CD4-positive, alpha-beta T cell (primary cell): ENCODE measurements around the gene RNU6-1. TPM values are rescaled to one million over a fixed set of nuclear protein-coding genes. Genes with fewer than 3 reads are reported as not detected.

Experiments
- ATAC-seq: fragments of 200-7000 bp; cut with Tn5 transposase; one replicate; pipeline ENCODE4 v1.10.0; 2022; ENCODE audit warnings: mild to moderate bottlenecking; ENCODE audit not compliant: poor library complexity
- CTCF ChIA-PET: fragments of 350-600 bp; sonication (Branson Sonifier 250); formaldehyde crosslinking; loops from one replicate; lab custom pipeline; 2021; ENCODE audit warnings: antibody characterized with exemption, inconsistent platforms; lab: Charles Lee
- POLR2A ChIA-PET: fragments of 350-600 bp; sonication (Branson Sonifier 250); formaldehyde crosslinking; loops from one replicate; lab custom pipeline; 2021; ENCODE audit warnings: antibody characterized with exemption, inconsistent platforms; lab: Charles Lee
- DNase-seq, 14 experiments: peaks; one replicate each; pipeline ENCODE4 v3.0.0-alpha.2; 2013 to 2020; ENCODE audit warnings: mixed read lengths in 2 of 14
- H3K27ac ChIP-seq, 2 donors: one replicate each; pipeline versions ENCODE4 v1.5.1 to v1.7.0; 2013; ENCODE audit warnings: low read length in 2 of 2, low read depth in 1 of 2, mild to moderate bottlenecking in 1 of 2
- H3K27me3 ChIP-seq, 2 experiments: 1 replicate in 1 of 2; 2 replicates in 1 of 2; pipeline versions ENCODE4 v1.6.1 to v1.7.0; 2013; ENCODE audit warnings: low read length in 2 of 2, control low read depth in 1 of 2, mild to moderate bottlenecking in 1 of 2, moderate library complexity in 1 of 2; ENCODE audit not compliant: insufficient read depth in 2 of 2, control insufficient read depth in 1 of 2
- H3K36me3 ChIP-seq: one replicate; pipeline ENCODE4 v1.6.1; 2013; ENCODE audit warnings: low read length, control low read depth; ENCODE audit not compliant: insufficient read depth
- H3K4me1 ChIP-seq: one replicate; pipeline ENCODE4 v1.6.1; 2013; ENCODE audit warnings: low read length, control low read depth; ENCODE audit not compliant: insufficient read depth
- H3K4me3 ChIP-seq: one replicate; pipeline ENCODE4 v1.5.1; 2013; ENCODE audit warnings: mild to moderate bottlenecking, low read length, moderate library complexity
- H3K9me3 ChIP-seq, 2 experiments: 1 replicate in 1 of 2; 2 replicates in 1 of 2; pipeline versions ENCODE4 v1.6.1 to v1.7.0; 2013; ENCODE audit warnings: low read length in 2 of 2, mild to moderate bottlenecking in 2 of 2, control low read depth in 1 of 2, moderate library complexity in 1 of 2; ENCODE audit not compliant: control insufficient read depth in 1 of 2, insufficient read depth in 1 of 2
- H3K27ac Mint-ChIP-seq: one replicate; pipeline ENCODE4 v1.8.0; 2020; ENCODE audit warnings: mixed read lengths
- H3K27me3 Mint-ChIP-seq: one replicate; pipeline ENCODE4 v1.8.0; 2021; ENCODE audit warnings: mixed read lengths
- H3K36me3 Mint-ChIP-seq: one replicate; pipeline ENCODE4 v1.8.0; 2021; ENCODE audit warnings: low read depth, mixed read lengths
- H3K4me1 Mint-ChIP-seq: one replicate; pipeline ENCODE4 v1.8.0; 2021; ENCODE audit warnings: low read depth, mixed read lengths
- H3K4me3 Mint-ChIP-seq: one replicate; pipeline ENCODE4 v1.8.0; 2020; ENCODE audit warnings: mild to moderate bottlenecking, mixed read lengths
- H3K9me3 Mint-ChIP-seq: one replicate; pipeline ENCODE4 v1.8.0; 2020; ENCODE audit warnings: mixed read lengths
- intact Hi-C, 2 experiments: fragments of 100-400 bp; cut with DNase I in 1 of 2; cut with micrococcal nuclease in 1 of 2; formaldehyde crosslinking; loops; one replicate each; pipeline versions ENCODE4 v1.15.1 to v1.9.0; 2023 to 2025; cut with DNase I, micrococcal nuclease
- total RNA-seq, 174 experiments: library from RNA in 2 of 174; stranded (reverse) in 2 of 174; gene quantifications; one replicate each; pipeline ENCODE4 v1.2.3 and lab custom pipeline; 2021 to 2026
- TF ChIP-seq, protein P1 (sequence below): fragments of 200-600 bp; IDR thresholded peaks from one replicate; pipeline ENCODE4 v1.8.0; 2022; ENCODE audit warnings: antibody characterized with exemption, mild to moderate bottlenecking

RNU6-1 gene
- total RNA-seq, 2 experiments from 2014 or later = not detected

- H3K4me3 ChIP-seq = no peak overlapping the region
- Mint-ChIP-seq H3K36me3 (peaks cover 11% of the 10 kb centered on the region), H3K9me3 (no peaks in the 10 kb centered on the region), H3K27me3 (peaks cover 6% of the 10 kb centered on the region), H3K4me1 (peaks cover 32% of the 10 kb centered on the region), H3K27ac (no peak overlapping the region), H3K4me3 (no peak overlapping the region)
- ATAC-seq = no peak
- DNase-seq = no peak
- H3K27me3 ChIP-seq = no peaks in the 10 kb centered on the region
- CTCF ChIA-PET = no interaction called here
- intact Hi-C loops = loop anchor here in 1 of 2 experiments (10.0 kb wide), 1 partner anchor 1138 kb away; the partner anchor contains the start of gene SMAD6
- no peaks in the 10 kb centered on the region for H3K9me3 ChIP-seq
- no peaks in the 10 kb centered on the region for H3K36me3 ChIP-seq
- peaks cover 22% of the 10 kb centered on the region for H3K4me1 ChIP-seq
- TF ChIP-seq, protein P1, sequence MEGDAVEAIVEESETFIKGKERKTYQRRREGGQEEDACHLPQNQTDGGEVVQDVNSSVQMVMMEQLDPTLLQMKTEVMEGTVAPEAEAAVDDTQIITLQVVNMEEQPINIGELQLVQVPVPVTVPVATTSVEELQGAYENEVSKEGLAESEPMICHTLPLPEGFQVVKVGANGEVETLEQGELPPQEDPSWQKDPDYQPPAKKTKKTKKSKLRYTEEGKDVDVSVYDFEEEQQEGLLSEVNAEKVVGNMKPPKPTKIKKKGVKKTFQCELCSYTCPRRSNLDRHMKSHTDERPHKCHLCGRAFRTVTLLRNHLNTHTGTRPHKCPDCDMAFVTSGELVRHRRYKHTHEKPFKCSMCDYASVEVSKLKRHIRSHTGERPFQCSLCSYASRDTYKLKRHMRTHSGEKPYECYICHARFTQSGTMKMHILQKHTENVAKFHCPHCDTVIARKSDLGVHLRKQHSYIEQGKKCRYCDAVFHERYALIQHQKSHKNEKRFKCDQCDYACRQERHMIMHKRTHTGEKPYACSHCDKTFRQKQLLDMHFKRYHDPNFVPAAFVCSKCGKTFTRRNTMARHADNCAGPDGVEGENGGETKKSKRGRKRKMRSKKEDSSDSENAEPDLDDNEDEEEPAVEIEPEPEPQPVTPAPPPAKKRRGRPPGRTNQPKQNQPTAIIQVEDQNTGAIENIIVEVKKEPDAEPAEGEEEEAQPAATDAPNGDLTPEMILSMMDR = no peak
- POLR2A ChIA-PET = no interaction called here
- no peak overlapping the region for H3K27ac ChIP-seq
Observed at GRCh38 chr15:67843092-67843501, 3.3 kb upstream of the RNU6-1 start.

- H3K27ac ChIP-seq = no peak overlapping the region
- TF ChIP-seq, protein P1 = no peak
- H3K4me1 ChIP-seq = peaks cover 29% of the 10 kb centered on the region
- no peaks in the 10 kb centered on the region for H3K9me3 ChIP-seq
- Mint-ChIP-seq H3K36me3 (peaks cover 11% of the 10 kb centered on the region), H3K4me1 (peaks cover 42% of the 10 kb centered on the region), H3K27ac (peak overlapping the region; percentile 99), H3K9me3 (no peaks in the 10 kb centered on the region), H3K4me3 (peak overlapping the region; percentile 97), H3K27me3 (peaks cover 8% of the 10 kb centered on the region)
- CTCF ChIA-PET = interaction anchor here (1.1 to 1.5 kb wide), 4 partner anchors 22 to 437 kb away, joined by 3 to 7 read pairs (median 4); partner anchors contain the start of gene MAP2K5
- POLR2A ChIA-PET = interaction anchor here (1.1 to 1.6 kb wide), 8 partner anchors 13 to 977 kb away, joined by 3 to 7 read pairs (median 4); partner anchors contain the start of genes C15orf61, FEM1B and PIAS1
- no peaks in the 10 kb centered on the region for H3K27me3 ChIP-seq
- H3K4me3 ChIP-seq = peak overlapping the region; percentile 85
- DNase-seq (no peak), ATAC-seq (no peak)
- no peaks in the 10 kb centered on the region for H3K36me3 ChIP-seq
- intact Hi-C loops = loop anchor here in 1 of 2 experiments (2.0 to 10.0 kb wide), 2 partner anchors 387 to 1137 kb away; partner anchors contain the start of genes CLN6 and SMAD6
Observed at GRCh38 chr15:67841513-67841762, 1.6 kb upstream of the RNU6-1 start.

- DNase-seq (peak in 3 of 14 experiments; percentile 30 to 53 (median 50)), ATAC-seq (no peak)
- Histone ChIP-seq H3K9me3 (peaks cover 0 to 2% of the 10 kb centered on the region in 2 experiments), H3K27ac (peak overlapping the region; percentile 73 to 83), H3K36me3 (no peaks in the 10 kb centered on the region), H3K4me3 (peak overlapping the region; percentile 85), H3K4me1 (peaks cover 34% of the 10 kb centered on the region), H3K27me3 (peaks cover 2 to 5% of the 10 kb centered on the region in 2 experiments)
- Mint-ChIP-seq H3K27me3 (peaks cover 13% of the 10 kb centered on the region), H3K9me3 (no peaks in the 10 kb centered on the region), H3K36me3 (peaks cover 11% of the 10 kb centered on the region), H3K27ac (peak overlapping the region; percentile 99), H3K4me1 (peaks cover 47% of the 10 kb centered on the region), H3K4me3 (peak overlapping the region; percentile 97)
- intact Hi-C loops = loop anchor here in 1 of 2 experiments (2.0 to 10.0 kb wide), 2 partner anchors 388 to 1136 kb away; partner anchors contain the start of genes CLN6 and SMAD6
- TF ChIP-seq, protein P1 = no peak
- POLR2A ChIA-PET = interaction anchor here (0.6 to 2.1 kb wide), 14 partner anchors 13 to 978 kb away, joined by 3 to 8 read pairs (median 4); partner anchors contain the start of genes C15orf61, CLN6, FEM1B and MAP2K5
- CTCF ChIA-PET = interaction anchor here (1.1 to 1.5 kb wide), 4 partner anchors 22 to 438 kb away, joined by 3 to 7 read pairs (median 4); partner anchors contain the start of gene MAP2K5
Observed at GRCh38 chr15:67840749-67841512, 1.1 kb upstream of the RNU6-1 start.
